ENCODE data around the gene NYNRIN.

NYNRIN gene

DNA sequence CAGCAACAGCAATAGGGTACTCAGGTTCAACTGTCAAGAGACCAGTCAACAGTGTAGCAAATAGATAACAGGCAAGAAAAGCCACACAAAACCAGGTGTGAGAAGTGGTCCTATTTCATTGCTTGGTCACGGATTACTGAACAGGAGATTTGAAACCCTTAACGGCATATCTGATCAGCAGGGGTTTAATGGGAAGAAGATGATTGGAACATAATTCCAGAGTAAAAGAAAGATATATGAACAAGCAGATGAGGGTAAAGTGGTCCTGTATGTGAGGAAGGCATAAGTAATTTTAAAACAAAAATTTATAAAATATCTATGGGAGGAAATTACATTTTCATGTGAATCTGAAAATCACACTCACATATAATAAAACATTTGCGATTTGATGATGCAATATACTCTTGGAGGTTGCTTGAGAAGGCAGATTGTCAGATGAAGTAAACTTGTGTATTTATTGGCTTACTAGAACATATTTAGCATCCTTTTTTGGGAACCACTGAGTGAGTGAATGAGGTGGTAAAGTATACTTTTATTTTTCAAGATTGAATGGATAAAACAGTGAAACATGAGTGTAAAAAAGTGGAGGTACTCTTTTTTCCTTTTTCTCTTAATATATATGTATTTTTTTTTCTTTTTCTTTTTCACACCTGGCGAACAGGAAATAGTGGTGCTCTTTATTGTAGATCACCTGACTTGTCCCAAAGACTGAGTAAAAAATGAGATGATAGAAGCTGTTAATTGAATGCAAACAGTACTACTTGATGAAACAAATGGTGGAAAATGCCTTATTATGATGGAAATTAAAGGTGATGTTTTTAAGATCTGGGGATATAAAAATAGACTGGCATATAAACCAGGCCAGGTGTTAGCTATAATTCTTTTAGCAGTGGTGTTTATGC is 65.3 kb downstream of the NYNRIN start:
- no peak for DNase-seq

DNA sequence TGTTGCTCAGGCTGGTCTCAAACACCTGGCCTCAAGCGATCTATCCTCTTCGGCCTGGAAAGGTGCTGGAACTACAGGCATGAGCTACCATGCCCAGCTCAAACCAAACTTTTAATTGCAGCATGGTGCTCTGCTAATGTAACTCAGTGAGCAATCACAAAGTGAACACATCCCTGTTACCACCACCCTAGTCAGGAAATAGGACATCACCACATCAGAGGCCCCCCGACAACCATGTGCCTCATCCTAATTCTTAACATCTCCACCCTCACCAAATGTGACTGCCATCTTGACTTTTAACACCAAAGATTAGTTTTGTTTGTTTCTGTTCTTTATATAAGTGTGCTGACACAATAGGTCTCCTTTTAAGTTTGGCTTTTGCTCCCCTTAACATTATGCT is 66.6 kb downstream of the NYNRIN start:
- DNase-seq: no peak

DNA sequence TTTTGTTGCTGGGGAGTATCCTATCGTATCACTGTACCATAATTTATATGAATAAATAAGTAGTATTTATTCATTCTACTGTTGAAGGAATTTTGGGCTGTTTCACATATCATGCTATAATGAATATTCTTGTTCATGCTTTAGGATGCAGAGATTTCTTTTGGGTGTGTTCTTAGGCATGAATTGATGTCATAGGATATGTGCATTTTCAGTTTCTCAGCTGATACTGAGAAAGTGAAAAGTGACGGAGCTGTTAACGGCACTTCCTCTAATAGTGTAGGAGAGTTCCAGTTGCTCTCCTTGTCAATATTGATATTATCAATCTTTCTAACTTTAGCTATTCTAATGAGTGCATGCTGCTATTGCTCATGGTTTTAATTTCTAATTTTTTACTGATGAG is 67.0 kb downstream of the NYNRIN start:
- no peak for DNase-seq
